CD4-positive, CD25-positive, alpha-beta regulatory T cell (primary cell): ENCODE data around the gene CHID1. TPM values are rescaled to one million over a fixed set of nuclear protein-coding genes. Genes with fewer than 3 reads are reported as not detected.

Source experiments
- polyA plus RNA-seq, 4 donors: library from polyadenylated mRNA; unstranded; fragments of 300-500 nt; fragmentation: Illumina TruSeq; gene quantifications; one replicate each; pipeline ENCODE4 v1.2.3, GENCODE V29; 2021
- total RNA-seq: library from RNA; stranded (reverse); gene quantifications from one replicate; pipeline ENCODE4 v1.2.3, GENCODE V29; 2022

Gene CHID1
- total and polyA plus RNA-seq, 5 donors from 2014 or later, result 28.7 to 50.6 (median 46.5) TPM

Other genes starting within 250 kb of the CHID1 start
- 84.1 TPM for gene DEAF1, start 215.6 kb downstream of the CHID1 start, total RNA-seq
- gene DEAF1, start 215.6 kb downstream of the CHID1 start, polyA plus RNA-seq, result 10 to 100 TPM; 33.5 to 46.5 (median 37.4) TPM
- gene TMEM80, start 215.0 kb downstream of the CHID1 start, total RNA-seq, result 26.3 TPM
- 10 to 100 TPM; 24.5 to 35.0 (median 27.0) TPM for gene TMEM80, start 215.0 kb downstream of the CHID1 start, polyA plus RNA-seq
- gene EPS8L2, start 204.6 kb downstream of the CHID1 start, total RNA-seq, result 11.2 TPM
- gene EPS8L2, start 204.6 kb downstream of the CHID1 start, polyA plus RNA-seq, result 10 to 100 TPM; 17.4 to 19.4 (median 18.3) TPM
- gene TALDO1, start 163.3 kb downstream of the CHID1 start, total RNA-seq, result 68.3 TPM
- 100 to 1,000 TPM; 227 to 274 (median 240) TPM for gene TALDO1, start 163.3 kb downstream of the CHID1 start, polyA plus RNA-seq
- gene GATD1, start 133.3 kb downstream of the CHID1 start, total RNA-seq, result 42.1 TPM
- 1 to 10 TPM; 3.6 to 5.5 (median 4.8) TPM for gene GATD1, start 133.3 kb downstream of the CHID1 start, polyA plus RNA-seq
- gene CEND1, start 120.7 kb downstream of the CHID1 start, total RNA-seq, result not detected
- under 1 TPM in 3 of 4 donors, not detected in 1; 0.47 to 0.67 (median 0.49) TPM for gene CEND1, start 120.7 kb downstream of the CHID1 start, polyA plus RNA-seq
- 20.3 TPM for gene SLC25A22, start 112.5 kb downstream of the CHID1 start, total RNA-seq
- gene SLC25A22, start 112.5 kb downstream of the CHID1 start, polyA plus RNA-seq, result 1 to 10 TPM; 5.3 to 6.6 (median 6.4) TPM
- gene PIDD1, start 105.6 kb downstream of the CHID1 start, total RNA-seq, result 31.7 TPM
- 1 to 10 TPM; 1.8 to 6.7 (median 4.3) TPM for gene PIDD1, start 105.6 kb downstream of the CHID1 start, polyA plus RNA-seq
- gene RPLP2, start 100.8 kb downstream of the CHID1 start, total RNA-seq, result 2,852 TPM
- gene RPLP2, start 100.8 kb downstream of the CHID1 start, polyA plus RNA-seq, result 1,000 to 10,000 TPM; 2,313 to 3,705 (median 3,130) TPM
- gene PNPLA2, start 91.9 kb downstream of the CHID1 start, total RNA-seq, result 195 TPM
- 10 to 100 TPM; 23.9 to 28.0 (median 24.6) TPM for gene PNPLA2, start 91.9 kb downstream of the CHID1 start, polyA plus RNA-seq
- 1.2 TPM for gene CRACR2B, start 82.9 kb downstream of the CHID1 start, total RNA-seq
- under 1 TPM in 3 of 4 donors, not detected in 1; 0.11 to 0.24 (median 0.18) TPM for gene CRACR2B, start 82.9 kb downstream of the CHID1 start, polyA plus RNA-seq
- 20.7 TPM for gene CD151, start 77.9 kb downstream of the CHID1 start, total RNA-seq
- gene CD151, start 77.9 kb downstream of the CHID1 start, polyA plus RNA-seq, result 10 to 100 TPM in 2 of 4 donors, 1 to 10 TPM in 2; 5.5 to 15.9 (median 8.8) TPM
- gene POLR2L, start 68.3 kb downstream of the CHID1 start, total RNA-seq, result 43.1 TPM
- 100 to 1,000 TPM in 1 of 4 donors, 10 to 100 TPM in 3; 62.7 to 101 (median 75.3) TPM for gene POLR2L, start 68.3 kb downstream of the CHID1 start, polyA plus RNA-seq
- 2.2 TPM for gene TSPAN4, start 68.0 kb downstream of the CHID1 start, total RNA-seq
- gene TSPAN4, start 68.0 kb downstream of the CHID1 start, polyA plus RNA-seq, result 1 to 10 TPM; 1.2 to 1.7 (median 1.4) TPM
- 85.9 TPM for gene AP2A2, start 15.1 kb upstream of the CHID1 start, total RNA-seq
- 10 to 100 TPM in 1 of 4 donors, 1 to 10 TPM in 3; 6.2 to 10.2 (median 7.0) TPM for gene AP2A2, start 15.1 kb upstream of the CHID1 start, polyA plus RNA-seq
- gene MUC6, start 125.9 kb upstream of the CHID1 start, total RNA-seq, result not detected
- under 1 TPM in 1 of 4 donors, not detected in 3; 0.23 TPM for gene MUC6, start 125.9 kb upstream of the CHID1 start, polyA plus RNA-seq
- not detected for gene MUC2, start 164.1 kb upstream of the CHID1 start, total RNA-seq
- gene MUC2, start 164.1 kb upstream of the CHID1 start, polyA plus RNA-seq, result not detected
- gene MUC5AC, start 247.1 kb upstream of the CHID1 start, total RNA-seq, result not detected
- not detected for gene MUC5AC, start 247.1 kb upstream of the CHID1 start, polyA plus RNA-seq